A673 (cell line): ENCODE results near the gene PRDM16. TPM values are rescaled to one million over a fixed set of nuclear protein-coding genes. Genes with fewer than 3 reads are reported as not detected.

Experiments used
- BruUV-seq: library from RNA; stranded (reverse); fragments of 400-500 nt; replicated peaks from 2 replicates; lab custom pipeline; 2021; lab: Mats Ljungman, UMichigan
- CTCF ChIA-PET: fragments of 300-600 bp; sonication (Branson Sonifier 250); formaldehyde crosslinking; loops from one replicate; lab custom pipeline; 2022; ENCODE audit warnings: antibody characterized with exemption; lab: Charles Lee
- POLR2A ChIA-PET: fragments of 300-600 bp; sonication (Branson Sonifier 250); formaldehyde crosslinking; loops from one replicate; lab custom pipeline; 2022; ENCODE audit warnings: antibody characterized with exemption; ENCODE audit not compliant: low non-redundant PET; lab: Charles Lee
- DNase-seq: peaks from one replicate; pipeline ENCODE4 v3.0.0-alpha.2; 2015; ENCODE audit warnings: low spot score
- H3K27ac ChIP-seq: fragments of 200-600 bp; sonication (generic); 2 replicates; pipeline ENCODE4 v1.5.1; 2016; ENCODE audit warnings: mixed run types, low read depth, mild to moderate bottlenecking, mixed read lengths, antibody characterized with exemption, low read length; ENCODE audit not compliant: poor library complexity, severe bottlenecking
- H3K27me3 ChIP-seq: fragments of 200-600 bp; sonication (generic); replicated peaks from 2 replicates; pipeline ENCODE4 v1.6.1; 2017; ENCODE audit warnings: mixed run types, low read depth, mild to moderate bottlenecking, mixed read lengths, antibody characterized with exemption, low read length; ENCODE audit not compliant: insufficient read depth, poor library complexity
- H3K36me3 ChIP-seq: fragments of 200-600 bp; sonication (generic); 2 replicates; pipeline ENCODE4 v1.6.1; 2016; ENCODE audit warnings: mixed run types, mild to moderate bottlenecking, mixed read lengths, antibody characterized with exemption, low read length; ENCODE audit not compliant: insufficient read depth, poor library complexity, severe bottlenecking
- H3K4me1 ChIP-seq: fragments of 200-600 bp; sonication (generic); 2 replicates; pipeline ENCODE4 v1.6.1; 2017; ENCODE audit warnings: mixed run types, mild to moderate bottlenecking, mixed read lengths, antibody characterized with exemption, low read length; ENCODE audit not compliant: insufficient read depth, poor library complexity, severe bottlenecking
- H3K4me3 ChIP-seq: fragments of 200-600 bp; sonication (generic); 2 replicates; pipeline ENCODE4 v1.5.1; 2016; ENCODE audit warnings: low read depth, mixed run types, mild to moderate bottlenecking, mixed read lengths, low read length; ENCODE audit not compliant: poor library complexity, severe bottlenecking
- H3K9me3 ChIP-seq: fragments of 200-600 bp; sonication (generic); 2 replicates; pipeline ENCODE4 v1.6.1; 2016; ENCODE audit warnings: mixed run types, low read depth, mild to moderate bottlenecking, mixed read lengths, antibody characterized with exemption, low read length; ENCODE audit not compliant: poor library complexity, severe bottlenecking
- CTCF ChIP-seq: fragments of 300-800, 200-600 bp; sonication (generic); conservative IDR thresholded peaks from 2 replicates; pipeline ENCODE4 v1.5.1; 2017; ENCODE audit warnings: low read depth, mild to moderate bottlenecking, antibody characterized with exemption, low read length, moderate library complexity, mixed read lengths
- EZH2 ChIP-seq: fragments of 200-600 bp; sonication (generic); IDR thresholded peaks from 2 replicates; pipeline ENCODE4 v1.6.1; 2017; ENCODE audit warnings: borderline replicate concordance, low read depth, mild to moderate bottlenecking, mixed read lengths, antibody characterized with exemption, low read length; ENCODE audit not compliant: poor library complexity, severe bottlenecking
- intact Hi-C: fragments of 100-400 bp; cut with micrococcal nuclease; formaldehyde crosslinking; loops from one replicate; pipeline ENCODE4 v1.10.0; 2022; ENCODE audit not compliant: unreplicated experiment
- total RNA-seq: library from RNA; stranded (reverse); gene quantifications from 2 replicates; pipeline ENCODE4 v1.2.3, GENCODE V29; 2021

Gene PRDM16
- total RNA-seq, 1 experiment from 2014 or later = 0.49 TPM

- intact Hi-C loops = no loop called here
- no peaks in the 10 kb centered on the region for H3K27me3 ChIP-seq
- H3K9me3 ChIP-seq = no peaks in the 10 kb centered on the region
- ChIA-PET CTCF (no interaction called here), POLR2A (no interaction called here)
- no peaks in the 10 kb centered on the region for H3K4me1 ChIP-seq
- TF ChIP-seq CTCF (no peak), EZH2 (no peak)
- H3K27ac ChIP-seq = no peak overlapping the region
- no peaks in the 10 kb centered on the region for H3K36me3 ChIP-seq
- BruUV-seq = no TSS peak
- no peak overlapping the region for H3K4me3 ChIP-seq
- no peak for DNase-seq
Observed at GRCh38 chr1:3193811-3194210, 124.8 kb downstream of the PRDM16 start.

- ChIA-PET POLR2A (no interaction called here), CTCF (no interaction called here)
- Histone ChIP-seq H3K4me1 (no peaks in the 10 kb centered on the region), H3K4me3 (no peak overlapping the region), H3K36me3 (no peaks in the 10 kb centered on the region), H3K27me3 (no peaks in the 10 kb centered on the region), H3K9me3 (no peaks in the 10 kb centered on the region), H3K27ac (no peak overlapping the region)
- intact Hi-C loops = no loop called here
- BruUV-seq = no TSS peak
- TF ChIP-seq CTCF (no peak), EZH2 (no peak)
- DNase-seq = no peak
Observed at GRCh38 chr1:3194760-3195479, 125.9 kb downstream of the PRDM16 start.

GRCh38 chr1:3195480-3195815 lies 126.4 kb downstream of the PRDM16 start:
- Histone ChIP-seq H3K27ac (no peak overlapping the region), H3K36me3 (no peaks in the 10 kb centered on the region), H3K4me1 (no peaks in the 10 kb centered on the region), H3K9me3 (no peaks in the 10 kb centered on the region), H3K27me3 (no peaks in the 10 kb centered on the region), H3K4me3 (no peak overlapping the region)
- intact Hi-C loops = no loop called here
- TF ChIP-seq CTCF (no peak), EZH2 (no peak)
- BruUV-seq = no TSS peak
- ChIA-PET CTCF (no interaction called here), POLR2A (no interaction called here)
- DNase-seq = no peak
